Neuron (in vitro differentiated cells): ENCODE measurements around the gene F7.

Experiments used
- H2AFZ ChIP-seq: one replicate; pipeline ENCODE4 v1.6.1; 2013; ENCODE audit warnings: low read depth, mild to moderate bottlenecking, inconsistent platforms, low read length, moderate library complexity
- H3K27me3 ChIP-seq: one replicate; pipeline ENCODE4 v1.6.1; 2013; ENCODE audit warnings: low read length; ENCODE audit not compliant: insufficient read depth
- H3K36me3 ChIP-seq: one replicate; pipeline ENCODE4 v1.6.1; 2013; ENCODE audit warnings: low read length; ENCODE audit not compliant: insufficient read depth
- H3K4me1 ChIP-seq: one replicate; pipeline ENCODE4 v1.6.1; 2013; ENCODE audit warnings: low read length; ENCODE audit not compliant: insufficient read depth
- H3K4me3 ChIP-seq: 2 replicates; pipeline ENCODE4 v1.5.1; 2013; ENCODE audit warnings: mild to moderate bottlenecking, low read length, moderate library complexity
- H3K9me3 ChIP-seq: one replicate; pipeline ENCODE4 v1.6.1; 2013; ENCODE audit warnings: low read length

F7 gene

DNA sequence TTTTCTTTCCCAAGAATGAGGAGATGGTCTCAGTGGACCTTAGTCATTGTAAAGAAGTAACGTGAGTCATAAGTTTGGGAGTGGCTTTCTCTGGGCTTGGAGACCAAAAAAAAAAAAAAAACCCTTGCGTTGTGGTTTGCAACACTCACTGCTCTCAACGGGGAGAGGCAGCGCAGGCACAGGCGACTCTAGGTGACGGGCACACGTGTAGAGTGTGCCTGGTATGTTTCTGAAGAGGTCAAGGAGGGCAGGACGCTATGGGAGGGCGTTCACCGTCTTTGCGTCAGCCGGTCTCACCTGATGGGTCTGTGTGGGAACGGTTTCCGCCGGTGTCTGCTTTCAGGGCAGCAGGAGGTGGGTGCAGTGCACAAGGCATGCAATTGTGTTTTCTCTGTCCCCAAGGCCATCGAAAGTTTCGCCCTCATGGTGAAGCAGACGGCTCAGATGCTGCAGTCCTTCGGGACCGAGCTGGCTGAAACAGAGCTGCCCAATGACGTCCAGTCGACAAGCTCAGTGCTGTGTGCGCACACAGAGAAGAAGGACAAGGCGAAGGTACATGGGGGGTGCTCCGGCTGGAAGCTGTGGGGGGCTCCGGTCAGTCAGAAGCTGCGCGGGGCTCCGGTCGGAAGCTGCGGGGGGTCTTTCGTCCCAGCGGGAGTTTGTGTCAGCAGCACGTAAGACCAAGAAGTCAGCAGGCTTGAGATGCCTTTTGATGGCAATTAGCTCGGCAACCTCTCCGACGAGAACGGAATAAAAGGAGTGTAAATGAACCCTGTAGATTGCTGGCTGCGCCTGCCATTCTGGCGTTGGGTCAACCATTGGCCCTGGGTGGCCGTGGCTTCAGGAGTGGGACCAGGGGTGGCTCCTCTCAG is 40.8 kb upstream of the F7 start:
- Histone ChIP-seq H3K4me3 (no peak overlapping the region), H3K27me3 (no peaks in the 10 kb centered on the region), H3K4me1 (no peaks in the 10 kb centered on the region), H3K9me3 (no peaks in the 10 kb centered on the region), H2AFZ (no peak overlapping the region), H3K36me3 (no peaks in the 10 kb centered on the region)

GRCh38 chr13:113065406-113066141 is 40.0 kb upstream of the F7 start:
- Histone ChIP-seq H3K9me3 (no peaks in the 10 kb centered on the region), H3K36me3 (no peaks in the 10 kb centered on the region), H3K4me1 (peaks cover 4% of the 10 kb centered on the region), H3K27me3 (no peaks in the 10 kb centered on the region), H3K4me3 (no peak overlapping the region), H2AFZ (no peak overlapping the region)

DNA sequence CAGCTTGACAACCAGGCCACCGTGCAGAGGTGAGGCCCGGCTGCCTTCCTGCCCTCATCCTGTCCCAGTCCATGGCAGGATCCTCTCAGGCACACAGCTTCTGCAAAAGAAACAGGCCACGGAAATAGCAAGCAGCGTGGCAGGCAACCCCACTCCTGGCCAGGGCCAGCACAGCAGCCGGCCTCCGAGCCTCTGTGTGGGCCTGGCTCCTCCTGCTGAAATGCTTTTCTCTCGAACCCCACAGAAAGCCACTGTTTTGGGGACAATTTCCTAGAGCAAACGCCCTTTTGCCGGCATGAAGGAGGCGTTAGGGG is 39.5 kb upstream of the F7 start:
- Histone ChIP-seq H3K27me3 (no peaks in the 10 kb centered on the region), H3K9me3 (no peaks in the 10 kb centered on the region), H3K4me3 (no peak overlapping the region), H3K4me1 (peaks cover 5% of the 10 kb centered on the region), H3K36me3 (no peaks in the 10 kb centered on the region), H2AFZ (no peak overlapping the region)

DNA sequence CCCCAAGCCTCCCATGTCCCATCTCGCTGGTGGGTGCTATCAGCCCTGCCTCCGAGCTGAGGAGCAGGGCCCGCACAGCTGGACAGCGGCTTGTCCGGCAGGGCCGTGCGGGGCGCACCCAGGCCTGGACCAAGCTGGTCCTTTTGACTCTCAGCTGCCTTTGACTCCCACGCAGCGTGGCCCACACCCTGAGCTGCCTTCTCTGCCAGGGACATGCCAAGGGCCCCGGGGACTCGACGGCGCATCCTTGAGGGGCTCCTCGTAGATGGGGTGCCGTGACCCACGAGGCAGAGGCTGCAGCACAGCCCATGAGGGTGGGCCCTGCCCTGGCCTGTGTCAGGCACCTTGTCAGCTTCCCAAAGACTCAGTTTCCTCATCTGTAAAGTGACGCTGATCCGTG is 38.8 kb upstream of the F7 start:
- Histone ChIP-seq H3K36me3 (no peaks in the 10 kb centered on the region), H3K27me3 (no peaks in the 10 kb centered on the region), H2AFZ (no peak overlapping the region), H3K4me3 (no peak overlapping the region), H3K4me1 (peaks cover 5% of the 10 kb centered on the region), H3K9me3 (no peaks in the 10 kb centered on the region)

GRCh38 chr13:113069861-113070805 is 35.5 kb upstream of the F7 start:
- no peaks in the 10 kb centered on the region for H3K9me3 ChIP-seq
- H3K4me3 ChIP-seq, result no peak overlapping the region
- H3K27me3 ChIP-seq, result no peaks in the 10 kb centered on the region
- peaks cover 5% of the 10 kb centered on the region for H3K4me1 ChIP-seq
- no peak overlapping the region for H2AFZ ChIP-seq
- H3K36me3 ChIP-seq, result no peaks in the 10 kb centered on the region

GRCh38 chr13:113070855-113071254 is 34.7 kb upstream of the F7 start:
- Histone ChIP-seq H3K27me3 (no peaks in the 10 kb centered on the region), H3K9me3 (no peaks in the 10 kb centered on the region), H2AFZ (no peak overlapping the region), H3K36me3 (no peaks in the 10 kb centered on the region), H3K4me1 (peaks cover 5% of the 10 kb centered on the region), H3K4me3 (no peak overlapping the region)

GRCh38 chr13:113072376-113072775 is 33.2 kb upstream of the F7 start:
- Histone ChIP-seq H3K4me1 (peaks cover 5% of the 10 kb centered on the region), H3K9me3 (no peaks in the 10 kb centered on the region), H2AFZ (no peak overlapping the region), H3K36me3 (no peaks in the 10 kb centered on the region), H3K4me3 (no peak overlapping the region), H3K27me3 (no peaks in the 10 kb centered on the region)

DNA sequence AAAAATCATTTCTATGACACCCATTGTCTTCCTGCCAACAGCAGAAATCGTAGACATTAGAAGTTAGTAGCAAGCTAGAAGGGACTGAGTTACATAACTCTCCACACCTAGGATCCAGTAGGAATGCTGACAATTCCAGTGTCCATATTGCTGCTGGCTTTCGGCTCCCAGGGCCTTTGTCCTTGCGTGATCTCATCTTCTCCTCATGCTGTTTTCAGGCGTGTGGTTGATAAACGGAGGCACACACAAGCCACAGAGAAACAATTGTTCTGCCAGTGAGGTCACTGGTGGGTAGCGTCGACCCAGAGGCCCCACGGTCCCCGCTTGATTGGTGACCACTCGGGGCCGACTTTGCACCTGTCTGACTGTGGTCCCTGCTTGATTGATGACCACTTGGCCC is 31.6 kb upstream of the F7 start:
- Histone ChIP-seq H3K36me3 (no peaks in the 10 kb centered on the region), H3K27me3 (no peaks in the 10 kb centered on the region), H3K4me3 (no peak overlapping the region), H3K4me1 (peaks cover 5% of the 10 kb centered on the region), H2AFZ (no peak overlapping the region), H3K9me3 (no peaks in the 10 kb centered on the region)

- Histone ChIP-seq H3K4me1 (peaks cover 5% of the 10 kb centered on the region), H3K9me3 (no peaks in the 10 kb centered on the region), H3K36me3 (no peaks in the 10 kb centered on the region), H3K27me3 (no peaks in the 10 kb centered on the region), H3K4me3 (no peak overlapping the region), H2AFZ (no peak overlapping the region)
Observed at GRCh38 chr13:113074401-113074800, 31.2 kb upstream of the F7 start.

GRCh38 chr13:113074876-113075275 is 30.7 kb upstream of the F7 start:
- Histone ChIP-seq H3K27me3 (no peaks in the 10 kb centered on the region), H2AFZ (no peak overlapping the region), H3K9me3 (no peaks in the 10 kb centered on the region), H3K4me3 (no peak overlapping the region), H3K4me1 (peaks cover 5% of the 10 kb centered on the region), H3K36me3 (no peaks in the 10 kb centered on the region)

GRCh38 chr13:113075711-113076110 is 29.9 kb upstream of the F7 start:
- Histone ChIP-seq H3K4me1 (peaks cover under 1% of the 10 kb centered on the region), H3K36me3 (no peaks in the 10 kb centered on the region), H3K9me3 (no peaks in the 10 kb centered on the region), H2AFZ (no peak overlapping the region), H3K27me3 (no peaks in the 10 kb centered on the region), H3K4me3 (no peak overlapping the region)

- H2AFZ ChIP-seq, result no peak overlapping the region
Observed at GRCh38 chr13:113076681-113077401, 28.8 kb upstream of the F7 start.

More at GRCh38 chr13:113076681-113077401, 28.8 kb upstream of the F7 start:
- Histone ChIP-seq H3K36me3 (no peaks in the 10 kb centered on the region), H3K27me3 (no peaks in the 10 kb centered on the region), H3K4me3 (no peak overlapping the region), H3K9me3 (no peaks in the 10 kb centered on the region), H3K4me1 (no peaks in the 10 kb centered on the region)
